Measurements from ENCODE around the gene ADAMTS2. TPM values are rescaled to one million over a fixed set of nuclear protein-coding genes. Genes with fewer than 3 reads are reported as not detected.

The ADAMTS2 gene
- total RNA-seq, 4 donors from 2014 or later = 6.0 to 20.9 (median 13.5) TPM

GRCh38 chr5:179187229-179187678 lies 158.0 kb downstream of the ADAMTS2 start:
- TF ChIP-seq POLR2AphosphoS5 (IDR thresholded peaks at IDR 0.05) = no peak
- TF ChIP-seq POLR2A (IDR thresholded peaks at IDR 0.05) = no peak
- no peak for TF ChIP-seq EP300 (IDR thresholded peaks at IDR 0.05; ENCODE audit: low read depth)
- TF ChIP-seq, protein P1, sequence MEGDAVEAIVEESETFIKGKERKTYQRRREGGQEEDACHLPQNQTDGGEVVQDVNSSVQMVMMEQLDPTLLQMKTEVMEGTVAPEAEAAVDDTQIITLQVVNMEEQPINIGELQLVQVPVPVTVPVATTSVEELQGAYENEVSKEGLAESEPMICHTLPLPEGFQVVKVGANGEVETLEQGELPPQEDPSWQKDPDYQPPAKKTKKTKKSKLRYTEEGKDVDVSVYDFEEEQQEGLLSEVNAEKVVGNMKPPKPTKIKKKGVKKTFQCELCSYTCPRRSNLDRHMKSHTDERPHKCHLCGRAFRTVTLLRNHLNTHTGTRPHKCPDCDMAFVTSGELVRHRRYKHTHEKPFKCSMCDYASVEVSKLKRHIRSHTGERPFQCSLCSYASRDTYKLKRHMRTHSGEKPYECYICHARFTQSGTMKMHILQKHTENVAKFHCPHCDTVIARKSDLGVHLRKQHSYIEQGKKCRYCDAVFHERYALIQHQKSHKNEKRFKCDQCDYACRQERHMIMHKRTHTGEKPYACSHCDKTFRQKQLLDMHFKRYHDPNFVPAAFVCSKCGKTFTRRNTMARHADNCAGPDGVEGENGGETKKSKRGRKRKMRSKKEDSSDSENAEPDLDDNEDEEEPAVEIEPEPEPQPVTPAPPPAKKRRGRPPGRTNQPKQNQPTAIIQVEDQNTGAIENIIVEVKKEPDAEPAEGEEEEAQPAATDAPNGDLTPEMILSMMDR (IDR thresholded peaks at IDR 0.05) = no peak
- Histone ChIP-seq H3K36me3 (no peaks in the 10 kb centered on the region), H3K4me1 (no peaks in the 10 kb centered on the region), H3K27me3 (no peaks in the 10 kb centered on the region), H3K4me3 (no peak overlapping the region), H3K9me3 (no peaks in the 10 kb centered on the region), H3K27ac (no peak overlapping the region)
- DNase-seq = no peak
- in situ Hi-C loops (cut with MboI; ENCODE audit: low pct_ligation_motif_present in 1 of 4, low pct_unique_long_range_greater_than_20kb in 1 of 4, low sequenced_read_pairs in 3 of 4) (no loop called here), intact Hi-C loops (cut with DNase I; ENCODE audit: low total_unique reads) (no loop called here)
- WGBS, 2 donors (ENCODE audit: low coverage in 1 of 2) = 80% methylated on average over 9 of the region's 9 CpGs; no CpG with 5 or more reads in 1 of the 2 donors

DNA sequence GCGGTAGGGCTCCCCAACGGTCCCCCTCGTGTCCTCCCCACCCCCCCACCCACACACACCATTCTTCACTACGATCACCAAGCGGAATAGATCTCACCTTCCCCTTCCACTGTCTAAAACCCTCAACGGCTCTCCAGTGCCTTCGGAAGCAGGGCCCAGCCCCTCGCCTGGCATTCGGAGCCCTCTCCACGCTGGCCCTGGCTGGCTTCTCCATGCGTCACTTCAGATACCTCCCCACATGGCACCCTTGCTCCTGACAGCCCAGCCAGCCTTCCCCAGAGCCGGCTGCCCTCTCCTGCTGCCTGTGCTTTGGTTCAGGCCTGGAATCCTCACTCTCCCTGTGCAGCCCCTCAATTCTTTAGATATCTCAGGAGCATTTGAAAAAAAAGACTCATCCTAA lies 158.5 kb downstream of the ADAMTS2 start:
- Histone ChIP-seq H3K36me3 (no peaks in the 10 kb centered on the region), H3K4me1 (no peaks in the 10 kb centered on the region), H3K27ac (no peak overlapping the region), H3K9me3 (no peaks in the 10 kb centered on the region), H3K27me3 (no peaks in the 10 kb centered on the region), H3K4me3 (no peak overlapping the region)
- WGBS, 2 donors (ENCODE audit: low coverage in 1 of 2) = 87 to 88% methylated on average over 7 to 12 of the region's 12 CpGs
- in situ Hi-C loops (cut with MboI; ENCODE audit: low pct_ligation_motif_present in 1 of 4, low pct_unique_long_range_greater_than_20kb in 1 of 4, low sequenced_read_pairs in 3 of 4) = no loop called here
- TF ChIP-seq EP300 (IDR thresholded peaks at IDR 0.05; ENCODE audit: low read depth) (no peak), POLR2AphosphoS5 (IDR thresholded peaks at IDR 0.05) (no peak)
- TF ChIP-seq, protein P1 (IDR thresholded peaks at IDR 0.05) = no peak
- DNase-seq = no peak
- intact Hi-C loops (cut with DNase I; ENCODE audit: low total_unique reads) = no loop called here

- H3K27ac ChIP-seq = no peak overlapping the region
- no peaks in the 10 kb centered on the region for H3K36me3 ChIP-seq
- H3K9me3 ChIP-seq = no peaks in the 10 kb centered on the region
- no peak for DNase-seq
- WGBS, 2 donors (ENCODE audit: low coverage in 1 of 2) = 86% methylated on average over 8 of the region's 8 CpGs; no CpG with 5 or more reads in 1 of the 2 donors
- TF ChIP-seq, protein P1 (IDR thresholded peaks at IDR 0.05) = no peak
- no peaks in the 10 kb centered on the region for H3K27me3 ChIP-seq
- intact Hi-C loops (cut with DNase I; ENCODE audit: low total_unique reads) = no loop called here
- H3K4me1 ChIP-seq = no peaks in the 10 kb centered on the region
- H3K4me3 ChIP-seq = no peak overlapping the region
- in situ Hi-C loops (cut with MboI; ENCODE audit: low pct_ligation_motif_present in 1 of 4, low pct_unique_long_range_greater_than_20kb in 1 of 4, low sequenced_read_pairs in 3 of 4) = no loop called here
Observed at GRCh38 chr5:179185941-179186411, 159.3 kb downstream of the ADAMTS2 start.

GRCh38 chr5:179185256-179185940 lies 159.9 kb downstream of the ADAMTS2 start:
- Histone ChIP-seq H3K36me3 (no peaks in the 10 kb centered on the region), H3K27me3 (no peaks in the 10 kb centered on the region), H3K4me1 (no peaks in the 10 kb centered on the region), H3K27ac (no peak overlapping the region), H3K9me3 (no peaks in the 10 kb centered on the region), H3K4me3 (no peak overlapping the region)
- in situ Hi-C loops (cut with MboI; ENCODE audit: low pct_ligation_motif_present in 1 of 4, low pct_unique_long_range_greater_than_20kb in 1 of 4, low sequenced_read_pairs in 3 of 4) = no loop called here
- no peak for DNase-seq
- WGBS, 2 donors (ENCODE audit: low coverage in 1 of 2) = 65% methylated on average over 15 of the region's 16 CpGs; no CpG with 5 or more reads in 1 of the 2 donors
- TF ChIP-seq POLR2AphosphoS5 (IDR thresholded peaks at IDR 0.05) = no peak
- TF ChIP-seq, protein P1 (IDR thresholded peaks at IDR 0.05) = no peak
- no peak for TF ChIP-seq EP300 (IDR thresholded peaks at IDR 0.05; ENCODE audit: low read depth)
- no peak for TF ChIP-seq POLR2A (IDR thresholded peaks at IDR 0.05)
- intact Hi-C loops (cut with DNase I; ENCODE audit: low total_unique reads) = no loop called here

Measured in transverse colon (tissue), 4 donors.